ENCODE measurements around the gene VPS37B.

The VPS37B gene

GRCh38 chr12:122918827-122919226 lies 22.9 kb upstream of the VPS37B start:
- H3K4me3 ChIP-seq (ENCODE audit: low read depth, low read length, poor library complexity, severe bottlenecking) = no peak overlapping the region
- TF ChIP-seq EZH2 (IDR thresholded peaks at IDR 0.05; ENCODE audit: borderline replicate concordance, low read length) (no peak), CTCF (IDR thresholded peaks at IDR 0.05; ENCODE audit: low read length) (no peak)
- H2AFZ ChIP-seq (ENCODE audit: low read length) = no peak overlapping the region
- H4K20me1 ChIP-seq (ENCODE audit: insufficient read depth, low read length) = no peaks in the 10 kb centered on the region
- no peak overlapping the region for H3K4me2 ChIP-seq (ENCODE audit: low read length)
- H3K27ac ChIP-seq (ENCODE audit: low read depth, low read length, poor library complexity, severe bottlenecking) = no peak overlapping the region
- H3K9ac ChIP-seq (ENCODE audit: low read length) = no peak overlapping the region
- H3K27me3 ChIP-seq (ENCODE audit: insufficient read depth, low read length) = 0 out of 2 replicates have a peak, but pooled peaks cover 3% of the 10 kb centered on the region
- H3K79me2 ChIP-seq (ENCODE audit: insufficient read depth, low read length) = no peaks in the 10 kb centered on the region
- no peaks in the 10 kb centered on the region for H3F3A ChIP-seq (ENCODE audit: insufficient read depth, low read length)
- no peaks in the 10 kb centered on the region for H3K9me2 ChIP-seq (ENCODE audit: low read depth, low read length)
- H3K4me1 ChIP-seq (ENCODE audit: insufficient read depth, low read length, severe bottlenecking) = no peaks in the 10 kb centered on the region
- no peaks in the 10 kb centered on the region for H3K36me3 ChIP-seq (ENCODE audit: insufficient read depth, low read length)
- no peaks in the 10 kb centered on the region for H3K9me3 ChIP-seq (ENCODE audit: low read length)

GRCh38 chr12:122917507-122918121 lies 21.7 kb upstream of the VPS37B start:
- Histone ChIP-seq H3K27ac (ENCODE audit: low read depth, low read length, poor library complexity, severe bottlenecking) (no peak overlapping the region), H3K9me3 (ENCODE audit: low read length) (no peaks in the 10 kb centered on the region), H3K36me3 (ENCODE audit: insufficient read depth, low read length) (no peaks in the 10 kb centered on the region), H3K79me2 (ENCODE audit: insufficient read depth, low read length) (no peaks in the 10 kb centered on the region), H3K4me2 (ENCODE audit: low read length) (no peak overlapping the region), H4K20me1 (ENCODE audit: insufficient read depth, low read length) (no peaks in the 10 kb centered on the region), H3K27me3 (ENCODE audit: insufficient read depth, low read length) (0 out of 2 replicates have a peak, but pooled peaks cover 3% of the 10 kb centered on the region), H3K9ac (ENCODE audit: low read length) (no peak overlapping the region), H3K4me1 (ENCODE audit: insufficient read depth, low read length, severe bottlenecking) (no peaks in the 10 kb centered on the region), H2AFZ (ENCODE audit: low read length) (no peak overlapping the region), H3K4me3 (ENCODE audit: low read depth, low read length, poor library complexity, severe bottlenecking) (no peak overlapping the region), H3K9me2 (ENCODE audit: low read depth, low read length) (no peaks in the 10 kb centered on the region), H3F3A (ENCODE audit: insufficient read depth, low read length) (no peaks in the 10 kb centered on the region)
- TF ChIP-seq EZH2 (IDR thresholded peaks at IDR 0.05; ENCODE audit: borderline replicate concordance, low read length) (no peak), CTCF (IDR thresholded peaks at IDR 0.05; ENCODE audit: low read length) (no peak)

- H3K9me3 ChIP-seq (ENCODE audit: low read length) = no peaks in the 10 kb centered on the region
- no peaks in the 10 kb centered on the region for H3K4me1 ChIP-seq (ENCODE audit: insufficient read depth, low read length, severe bottlenecking)
- no peaks in the 10 kb centered on the region for H4K20me1 ChIP-seq (ENCODE audit: insufficient read depth, low read length)
- H3K27me3 ChIP-seq (ENCODE audit: insufficient read depth, low read length) = no peaks in the 10 kb centered on the region
- TF ChIP-seq EZH2 (IDR thresholded peaks at IDR 0.05; ENCODE audit: borderline replicate concordance, low read length) = no peak
- no peak for TF ChIP-seq CTCF (IDR thresholded peaks at IDR 0.05; ENCODE audit: low read length)
- no peak overlapping the region for H3K9ac ChIP-seq (ENCODE audit: low read length)
- H3K4me2 ChIP-seq (ENCODE audit: low read length) = no peak overlapping the region
- no peak overlapping the region for H3K4me3 ChIP-seq (ENCODE audit: low read depth, low read length, poor library complexity, severe bottlenecking)
- H3K79me2 ChIP-seq (ENCODE audit: insufficient read depth, low read length) = no peaks in the 10 kb centered on the region
- no peaks in the 10 kb centered on the region for H3K9me2 ChIP-seq (ENCODE audit: low read depth, low read length)
- no peaks in the 10 kb centered on the region for H3K36me3 ChIP-seq (ENCODE audit: insufficient read depth, low read length)
- H2AFZ ChIP-seq (ENCODE audit: low read length) = no peak overlapping the region
- no peak overlapping the region for H3K27ac ChIP-seq (ENCODE audit: low read depth, low read length, poor library complexity, severe bottlenecking)
- no peaks in the 10 kb centered on the region for H3F3A ChIP-seq (ENCODE audit: insufficient read depth, low read length)
Measured at GRCh38 chr12:122909442-122910288, 13.7 kb upstream of the VPS37B start.
